Astrocyte (in vitro differentiated cells and primary cell): ENCODE results near the gene TBC1D19. TPM values are rescaled to one million over a fixed set of nuclear protein-coding genes. Genes with fewer than 3 reads are reported as not detected.
"Not testable (repeated sequence)": the region's sequence is repeated elsewhere in the genome, so short reads cannot be mapped to it uniquely, and the experiment has no call there.

ENCODE experiments used
- DNase-seq: peaks from one replicate; pipeline ENCODE4 v3.0.0-alpha.2; 2010; ENCODE audit warnings: low read depth
- FAIRE-seq: peaks from 2 replicates; lab custom pipeline; 2011; peaks lifted over from hg19 to GRCh38; lab: Jason Lieb, UNC
- H2AFZ ChIP-seq: 2 replicates; pipeline ENCODE4 v1.6.0; 2012; ENCODE audit warnings: low read depth, low read length, inconsistent platforms
- H3K27ac ChIP-seq: 2 replicates; pipeline ENCODE4 v1.5.1; 2011; ENCODE audit warnings: low read depth, low read length, inconsistent platforms
- H3K27me3 ChIP-seq: 2 replicates; pipeline ENCODE4 v1.6.0; 2011; ENCODE audit warnings: low read length, inconsistent platforms; ENCODE audit not compliant: insufficient read depth
- H3K36me3 ChIP-seq: 2 replicates; pipeline ENCODE4 v1.5.1; 2011; ENCODE audit warnings: low read length, inconsistent platforms; ENCODE audit not compliant: insufficient read depth
- H3K4me1 ChIP-seq: 2 replicates; pipeline ENCODE4 v1.5.1; 2011; ENCODE audit warnings: low read length, inconsistent platforms; ENCODE audit not compliant: insufficient read depth
- H3K4me2 ChIP-seq: 2 replicates; pipeline ENCODE4 v1.6.0; 2012; ENCODE audit warnings: low read length, inconsistent platforms
- H3K4me3 ChIP-seq: 2 replicates; pipeline ENCODE4 v1.5.1; 2011; ENCODE audit warnings: low read depth, mild to moderate bottlenecking, low read length, inconsistent platforms; ENCODE audit not compliant: insufficient read depth
- H3K79me2 ChIP-seq: 2 replicates; pipeline ENCODE4 v1.6.0; 2012; ENCODE audit warnings: mild to moderate bottlenecking, low read length, inconsistent platforms; ENCODE audit not compliant: insufficient read depth
- H3K9ac ChIP-seq: 2 replicates; pipeline ENCODE4 v1.6.0; 2012; ENCODE audit warnings: mild to moderate bottlenecking, low read length, inconsistent platforms
- H3K9me3 ChIP-seq: 2 replicates; pipeline ENCODE4 v1.5.1; 2012; ENCODE audit warnings: low read depth, mild to moderate bottlenecking, low read length, inconsistent platforms; ENCODE audit not compliant: insufficient read depth
- H4K20me1 ChIP-seq: 2 replicates; pipeline ENCODE4 v1.6.0; 2012; ENCODE audit warnings: low read length, inconsistent platforms; ENCODE audit not compliant: insufficient read depth
- H3K27ac Mint-ChIP-seq: one replicate; pipeline ENCODE4 v1.8.0; 2021; ENCODE audit warnings: mild to moderate bottlenecking, mixed read lengths; ENCODE audit not compliant: unreplicated experiment
- H3K27me3 Mint-ChIP-seq: one replicate; pipeline ENCODE4 v1.8.0; 2021; ENCODE audit warnings: low read depth, mixed read lengths; ENCODE audit not compliant: unreplicated experiment
- H3K36me3 Mint-ChIP-seq: one replicate; pipeline ENCODE4 v1.8.0; 2021; ENCODE audit warnings: low read depth, mixed read lengths; ENCODE audit not compliant: unreplicated experiment
- H3K4me1 Mint-ChIP-seq: one replicate; pipeline ENCODE4 v1.8.0; 2021; ENCODE audit warnings: low read depth, mixed read lengths; ENCODE audit not compliant: unreplicated experiment
- H3K4me3 Mint-ChIP-seq: one replicate; pipeline ENCODE4 v1.8.0; 2021; ENCODE audit warnings: mild to moderate bottlenecking, moderate library complexity, mixed read lengths; ENCODE audit not compliant: unreplicated experiment
- H3K9me3 Mint-ChIP-seq: one replicate; pipeline ENCODE4 v1.8.0; 2021; ENCODE audit warnings: mild to moderate bottlenecking, mixed read lengths; ENCODE audit not compliant: unreplicated experiment
- CTCF ChIP-seq: IDR thresholded peaks from 2 replicates; pipeline ENCODE4 v1.5.1; 2011; ENCODE audit warnings: low read depth, mild to moderate bottlenecking, inconsistent platforms, low read length, moderate library complexity; ENCODE audit not compliant: insufficient read depth
- EZH2 ChIP-seq: IDR thresholded peaks from 2 replicates; pipeline ENCODE4 v1.6.1; 2012; ENCODE audit warnings: mild to moderate bottlenecking, low read length, inconsistent platforms; ENCODE audit not compliant: insufficient read depth
- total RNA-seq: library from RNA; stranded (reverse); gene quantifications from 2 replicates; pipeline ENCODE4 v1.2.1, GENCODE V29; 2021

Gene TBC1D19
- total RNA-seq, 1 donor from 2014 or later = 10.5 TPM

GRCh38 chr4:26622913-26623312, 39.0 kb downstream of the TBC1D19 start:
- H3K4me1 ChIP-seq = no peaks in the 10 kb centered on the region
- no peaks in the 10 kb centered on the region for H3K79me2 ChIP-seq
- Mint-ChIP-seq H3K4me1 (peaks cover 3% of the 10 kb centered on the region), H3K27ac (peak overlapping the region; percentile 37), H3K36me3 (peaks cover 2% of the 10 kb centered on the region), H3K4me3 (no peak overlapping the region), H3K27me3 (no peaks in the 10 kb centered on the region), H3K9me3 (no peaks in the 10 kb centered on the region)
- FAIRE-seq (no peak), DNase-seq (no peak)
- no peak overlapping the region for H2AFZ ChIP-seq
- no peaks in the 10 kb centered on the region for H3K9me3 ChIP-seq
- H3K36me3 ChIP-seq = peaks cover 3% of the 10 kb centered on the region
- H4K20me1 ChIP-seq = no peaks in the 10 kb centered on the region
- no peak overlapping the region for H3K9ac ChIP-seq
- TF ChIP-seq CTCF = no peak
- TF ChIP-seq EZH2 = no peak
- no peaks in the 10 kb centered on the region for H3K27me3 ChIP-seq
- H3K27ac ChIP-seq = no peak overlapping the region
- H3K4me3 ChIP-seq = no peak overlapping the region
- H3K4me2 ChIP-seq = no peak overlapping the region

GRCh38 chr4:26626658-26627057, 42.8 kb downstream of the TBC1D19 start:
- H3K27me3 ChIP-seq, H3K9me3 ChIP-seq, H3K9me3 Mint-ChIP-seq, H3K4me2 ChIP-seq, FAIRE-seq, H3K4me3 ChIP-seq, H3K27ac Mint-ChIP-seq, H3K36me3 Mint-ChIP-seq, H3K27ac ChIP-seq, H3K36me3 ChIP-seq, H4K20me1 ChIP-seq, DNase-seq, H3K4me1 ChIP-seq, H3K79me2 ChIP-seq, H2AFZ ChIP-seq, H3K4me3 Mint-ChIP-seq, H3K4me1 Mint-ChIP-seq, H3K9ac ChIP-seq, H3K27me3 Mint-ChIP-seq: not testable (repeated sequence)

- H3K9me3 Mint-ChIP-seq = no peaks in the 10 kb centered on the region
- TF ChIP-seq CTCF (no peak), EZH2 (no peak)
- no peaks in the 10 kb centered on the region for H3K79me2 ChIP-seq
- H3K27ac ChIP-seq = no peak overlapping the region
- no peaks in the 10 kb centered on the region for H3K27me3 Mint-ChIP-seq
- no peak overlapping the region for H3K4me3 ChIP-seq
- H3K9me3 ChIP-seq = no peaks in the 10 kb centered on the region
- FAIRE-seq (no peak), DNase-seq (no peak)
- no peaks in the 10 kb centered on the region for H3K4me1 Mint-ChIP-seq
- H3K36me3 ChIP-seq = peaks cover 4% of the 10 kb centered on the region
- no peaks in the 10 kb centered on the region for H3K4me1 ChIP-seq
- no peak overlapping the region for H2AFZ ChIP-seq
- no peak overlapping the region for H3K4me3 Mint-ChIP-seq
- H3K36me3 Mint-ChIP-seq = peaks cover 9% of the 10 kb centered on the region
- H4K20me1 ChIP-seq = no peaks in the 10 kb centered on the region
- H3K4me2 ChIP-seq = no peak overlapping the region
- H3K9ac ChIP-seq = no peak overlapping the region
- no peaks in the 10 kb centered on the region for H3K27me3 ChIP-seq
- H3K27ac Mint-ChIP-seq = no peak overlapping the region
Observed at GRCh38 chr4:26632916-26633315, 49.0 kb downstream of the TBC1D19 start.
